K562 (cell line): ENCODE data around the gene BEST4. TPM values are rescaled to one million over a fixed set of nuclear protein-coding genes. Genes with fewer than 3 reads are reported as not detected.

ENCODE experiments used
- C11orf30 ChIP-seq: fragments of 450-650 bp; IDR thresholded peaks from 2 replicates; pipeline ENCODE4 v1.6.1; 2016; ENCODE audit warnings: low read depth, mild to moderate bottlenecking
- CREM ChIP-seq: IDR thresholded peaks from 2 replicates; pipeline ENCODE4 v1.6.1; 2014; ENCODE audit warnings: antibody characterized with exemption, low read depth
- GABPA ChIP-seq: fragments of 200-800 bp; sonication (Bioruptor generic); conservative IDR thresholded peaks from 2 replicates; pipeline ENCODE4 v1.6.1; 2016; ENCODE audit warnings: low read depth, missing genetic modification characterization, missing compliant biosample characterization
- JUND ChIP-seq, 2 experiments: IDR thresholded peaks; 2 replicates in 1 of 2; 3 replicates in 1 of 2; pipeline ENCODE4 v1.6.1; 2011; ENCODE audit warnings: borderline replicate concordance in 2 of 2, low read depth in 2 of 2, low read length in 2 of 2, improper control_type of control experiment in 1 of 2, missing biosample characterization in 1 of 2, missing genetic modification characterization in 1 of 2, missing genetic modification reagents in 1 of 2
- KLF6 ChIP-seq: fragments of 250-450 bp; sonication (Bioruptor Pico); IDR thresholded peaks from 2 replicates; pipeline ENCODE4 v1.4.0; 2020; ENCODE audit warnings: mild to moderate bottlenecking, moderate library complexity, borderline replicate concordance
- MIER1 ChIP-seq: fragments of 450-650 bp; IDR thresholded peaks from 2 replicates; pipeline ENCODE4 v1.6.1; 2016; ENCODE audit warnings: antibody characterized with exemption, mild to moderate bottlenecking, low read depth
- SRSF7 ChIP-seq: fragments of 200-400 bp; formaldehyde crosslinking; optimal IDR thresholded peaks from 2 replicates; pipeline ENCODE3; 2017; ENCODE audit warnings: mild to moderate bottlenecking, low read depth, low read length
- TAF7 ChIP-seq: fragments of 450-650 bp; IDR thresholded peaks from 2 replicates; pipeline ENCODE4 v1.6.1; 2016; ENCODE audit warnings: missing genetic modification characterization, missing compliant biosample characterization
- TOE1 ChIP-seq, 2 experiments: fragments of 450-650 bp in 1 of 2; sonication (generic) in 1 of 2; formaldehyde crosslinking in 1 of 2; IDR thresholded peaks; 2 replicates each; pipeline versions ENCODE4 v1.7.1 to v1.8.0; 2016 to 2022; ENCODE audit warnings: borderline replicate concordance in 2 of 2, mild to moderate bottlenecking in 2 of 2, antibody characterized with exemption in 1 of 2, inconsistent platforms in 1 of 2, low read depth in 1 of 2, missing genetic modification reagents in 1 of 2, moderate library complexity in 1 of 2
- ZNF165 ChIP-seq: fragments of 250-450 bp; sonication (Bioruptor Pico); IDR thresholded peaks from 2 replicates; pipeline ENCODE4 v1.4.0; 2020; ENCODE audit warnings: borderline replicate concordance
- ZNF431 ChIP-seq: sonication (generic); formaldehyde crosslinking; IDR thresholded peaks from 2 replicates; pipeline ENCODE4 v1.8.0; 2022; ENCODE audit warnings: mild to moderate bottlenecking, missing genetic modification reagents
- polyA plus RNA-seq, 8 experiments: library from polyadenylated mRNA; depleted of rRNA in 4 of 8; stranded (reverse) in 5 of 8; unstranded in 3 of 8; fragments of >200 nt; fragmentation: Nextera tagmentation in 2 of 8; fragmentation: Illumina TruSeq in 1 of 8; extraction: Ambion mirVana in 2 of 8; extraction: Trizol in 1 of 8; gene quantifications; 2 replicates each; pipeline versions ENCODE4 v1.2.1 to v1.2.3, GENCODE V29; 2011 to 2014; ENCODE audit warnings: inconsistent platforms in 1 of 8, missing spikeins in 1 of 8
- total RNA-seq, 7 experiments: library from RNA; depleted of rRNA in 6 of 7; stranded (reverse); fragments of >200 nt in 6 of 7; fragmentation: Illumina TruSeq in 2 of 7; extraction: Trizol in 2 of 7; gene quantifications; 2 replicates each; pipeline versions ENCODE4 v1.2.1 to v1.2.3, GENCODE V29; 2011 to 2021; ENCODE audit warnings: low replicate concordance in 1 of 7
- TF ChIP-seq, protein P1 (sequence below): sonication (generic); formaldehyde crosslinking; IDR thresholded peaks from 2 replicates; pipeline ENCODE4 v1.8.1; 2023; ENCODE audit warnings: mild to moderate bottlenecking, missing genetic modification reagents
- TF ChIP-seq, protein P2 (sequence below): fragments of 150-350 bp; conservative IDR thresholded peaks from 2 replicates; pipeline ENCODE4 v1.6.1; 2014; ENCODE audit warnings: low read length

The BEST4 gene
- total and polyA plus RNA-seq, 9 of the 15 experiments (the other 6 are each of a cell fraction or from before 2014, with no cell fraction given): 0.07 to 0.11 TPM; not detected in 7

DNA sequence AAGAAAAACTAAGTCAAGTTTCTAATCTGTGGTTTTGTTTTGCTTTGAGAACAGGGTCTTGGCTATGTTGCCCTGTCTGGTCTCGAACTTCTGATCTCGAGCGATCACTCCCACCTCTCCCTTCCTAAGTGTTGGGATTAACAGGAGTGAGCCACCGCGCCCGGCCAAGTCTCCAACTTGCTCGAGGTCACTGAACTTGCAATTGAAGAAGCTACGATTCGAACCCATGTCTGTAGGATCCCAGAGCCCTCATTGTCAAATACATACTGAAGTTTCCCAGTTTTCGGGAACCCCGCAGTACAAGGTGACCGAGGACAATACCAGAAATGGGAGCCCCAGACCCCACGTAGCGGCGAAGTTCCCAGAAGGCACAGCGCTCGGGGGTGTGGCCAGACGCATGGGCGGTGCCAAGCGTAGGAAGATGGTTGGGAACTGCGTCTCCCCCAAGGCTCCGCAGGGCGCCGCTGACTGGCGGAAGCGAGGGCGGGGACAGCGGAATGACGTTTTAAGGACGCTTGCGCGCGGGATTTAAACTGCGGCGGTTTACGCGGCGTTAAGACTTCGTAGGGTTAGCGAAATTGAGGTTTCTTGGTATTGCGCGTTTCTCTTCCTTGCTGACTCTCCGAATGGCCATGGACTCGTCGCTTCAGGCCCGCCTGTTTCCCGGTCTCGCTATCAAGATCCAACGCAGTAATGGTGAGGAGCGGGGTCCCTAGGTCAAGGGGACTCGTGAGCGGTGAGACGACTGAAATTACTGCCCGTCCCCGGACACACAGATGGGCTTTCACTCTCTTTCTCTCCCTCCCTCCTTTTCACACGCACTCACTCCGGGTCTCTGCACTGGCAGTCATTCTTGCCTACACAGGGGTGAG, 48.4 kb downstream of the BEST4 start, which contains the start of gene KIF2C (continued):
- TF ChIP-seq, protein P1, sequence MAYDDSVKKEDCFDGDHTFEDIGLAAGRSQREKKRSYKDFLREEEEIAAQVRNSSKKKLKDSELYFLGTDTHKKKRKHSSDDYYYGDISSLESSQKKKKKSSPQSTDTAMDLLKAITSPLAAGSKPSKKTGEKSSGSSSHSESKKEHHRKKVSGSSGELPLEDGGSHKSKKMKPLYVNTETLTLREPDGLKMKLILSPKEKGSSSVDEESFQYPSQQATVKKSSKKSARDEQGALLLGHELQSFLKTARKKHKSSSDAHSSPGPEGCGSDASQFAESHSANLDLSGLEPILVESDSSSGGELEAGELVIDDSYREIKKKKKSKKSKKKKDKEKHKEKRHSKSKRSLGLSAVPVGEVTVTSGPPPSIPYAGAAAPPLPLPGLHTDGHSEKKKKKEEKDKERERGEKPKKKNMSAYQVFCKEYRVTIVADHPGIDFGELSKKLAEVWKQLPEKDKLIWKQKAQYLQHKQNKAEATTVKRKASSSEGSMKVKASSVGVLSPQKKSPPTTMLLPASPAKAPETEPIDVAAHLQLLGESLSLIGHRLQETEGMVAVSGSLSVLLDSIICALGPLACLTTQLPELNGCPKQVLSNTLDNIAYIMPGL (CRISPR knock-in tag): peak; percentile 24; the same call in 1 of the 2 replicates
- TF ChIP-seq ZNF165 (CRISPR knock-in tag) (no peak), CREM (peak; percentile 98), SRSF7 (no peak), ZNF431 (no peak; the same call in 1 of the 2 replicates), TAF7 (tag) (peak; percentile 78), GABPA (tag) (peak; percentile 83), JUND (IDR thresholded peaks at IDR 0.05; ENCODE audit: borderline replicate concordance, low read depth, low read length) (peak; percentile 84), JUND (tag; IDR thresholded peaks at IDR 0.05; ENCODE audit: borderline replicate concordance, low read depth, low read length) (peak; percentile 63; the same call in 2 of the 3 replicates), TOE1 (IDR thresholded peaks at IDR 0.05; ENCODE audit: borderline replicate concordance) (peak; percentile 71), TOE1 (CRISPR knock-in tag; IDR thresholded peaks at IDR 0.05; ENCODE audit: borderline replicate concordance, low read depth) (peak; percentile 74; the same call in 1 of the 2 replicates), C11orf30 (peak; percentile 81), KLF6 (peak; percentile 86; the same call in 1 of the 2 replicates), MIER1 (0 out of 2 replicates have a peak, but pooled peaks have one; percentile 55)
- TF ChIP-seq, protein P2, sequence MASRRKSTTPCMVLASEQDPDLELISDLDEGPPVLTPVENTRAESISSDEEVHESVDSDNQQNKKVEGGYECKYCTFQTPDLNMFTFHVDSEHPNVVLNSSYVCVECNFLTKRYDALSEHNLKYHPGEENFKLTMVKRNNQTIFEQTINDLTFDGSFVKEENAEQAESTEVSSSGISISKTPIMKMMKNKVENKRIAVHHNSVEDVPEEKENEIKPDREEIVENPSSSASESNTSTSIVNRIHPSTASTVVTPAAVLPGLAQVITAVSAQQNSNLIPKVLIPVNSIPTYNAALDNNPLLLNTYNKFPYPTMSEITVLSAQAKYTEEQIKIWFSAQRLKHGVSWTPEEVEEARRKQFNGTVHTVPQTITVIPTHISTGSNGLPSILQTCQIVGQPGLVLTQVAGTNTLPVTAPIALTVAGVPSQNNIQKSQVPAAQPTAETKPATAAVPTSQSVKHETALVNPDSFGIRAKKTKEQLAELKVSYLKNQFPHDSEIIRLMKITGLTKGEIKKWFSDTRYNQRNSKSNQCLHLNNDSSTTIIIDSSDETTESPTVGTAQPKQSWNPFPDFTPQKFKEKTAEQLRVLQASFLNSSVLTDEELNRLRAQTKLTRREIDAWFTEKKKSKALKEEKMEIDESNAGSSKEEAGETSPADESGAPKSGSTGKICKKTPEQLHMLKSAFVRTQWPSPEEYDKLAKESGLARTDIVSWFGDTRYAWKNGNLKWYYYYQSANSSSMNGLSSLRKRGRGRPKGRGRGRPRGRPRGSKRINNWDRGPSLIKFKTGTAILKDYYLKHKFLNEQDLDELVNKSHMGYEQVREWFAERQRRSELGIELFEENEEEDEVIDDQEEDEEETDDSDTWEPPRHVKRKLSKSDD: no peak
